Measurements from ENCODE around the gene STMND1.

STMND1 gene

DNA sequence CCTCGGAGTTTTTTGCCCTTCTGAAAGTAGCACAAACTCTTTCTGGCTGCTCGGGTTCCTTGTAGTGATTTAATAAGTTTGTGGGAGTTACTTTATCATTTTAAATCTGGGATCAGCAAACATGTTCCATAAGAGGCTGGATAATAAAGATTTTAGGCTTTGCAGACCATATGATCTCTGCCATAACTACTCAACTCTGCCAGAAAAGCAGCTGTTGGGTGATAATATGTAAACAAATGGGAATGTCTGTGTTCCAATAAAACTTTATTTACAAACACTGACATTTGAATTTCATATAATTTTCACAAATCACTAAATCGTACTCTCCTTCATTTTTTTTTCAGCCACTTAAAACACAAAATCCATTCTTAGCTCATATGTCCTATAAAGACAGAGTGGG lies 3.9 kb upstream of the STMND1 start:
- in situ Hi-C loops (cut with HindIII; ENCODE audit: low sequenced_read_pairs) = no loop called here

DNA sequence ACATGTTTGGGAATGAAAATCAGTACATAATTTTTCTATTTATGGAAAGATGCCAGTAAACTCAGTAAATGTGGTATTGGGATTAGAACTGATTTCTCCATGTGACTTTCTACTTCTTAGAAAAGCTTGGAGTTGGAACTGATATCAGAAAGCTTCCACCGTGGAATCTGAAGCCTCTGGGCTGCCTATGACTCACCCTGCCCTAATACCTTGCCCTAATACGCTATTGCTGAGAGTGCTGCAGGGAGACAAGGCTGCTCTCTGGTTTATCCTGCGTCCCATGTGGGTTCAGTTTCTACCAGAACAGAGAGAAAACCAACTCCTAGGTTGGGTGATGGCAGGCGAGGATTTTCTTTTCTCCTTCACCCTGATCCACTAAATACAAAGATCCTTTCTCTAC lies 3.3 kb upstream of the STMND1 start:
- in situ Hi-C loops (cut with HindIII; ENCODE audit: low sequenced_read_pairs) = no loop called here

DNA sequence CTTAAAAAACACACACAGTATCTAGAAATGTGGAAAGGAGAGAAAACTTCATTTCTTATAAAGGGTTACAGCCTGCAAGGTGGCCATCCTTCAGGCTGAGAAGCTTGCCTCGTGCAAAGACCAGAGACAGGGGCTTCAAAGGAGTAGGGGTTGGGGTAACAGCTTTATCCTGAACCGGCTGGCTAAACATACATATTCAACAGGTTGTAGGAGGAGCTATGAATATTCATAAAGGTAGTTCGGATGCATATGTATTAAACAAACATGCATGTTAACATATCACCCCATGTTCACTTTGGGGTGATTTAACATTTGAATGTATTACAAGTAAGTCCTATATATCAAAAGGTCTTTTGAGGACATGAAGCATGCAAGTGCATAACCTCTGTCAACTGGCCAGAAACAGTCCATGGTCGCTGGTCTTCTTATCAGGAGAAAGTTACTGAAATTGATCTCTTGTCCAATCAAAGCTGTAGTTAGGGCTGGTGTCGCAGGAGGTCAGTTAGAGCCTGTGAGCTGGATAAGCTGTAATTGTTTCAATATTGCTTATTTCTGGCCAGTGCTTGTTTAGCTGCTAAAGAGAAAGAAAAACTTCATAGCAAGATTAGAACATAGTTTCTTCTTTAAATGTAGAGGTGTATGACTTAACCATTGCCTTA lies 2.3 kb upstream of the STMND1 start:
- in situ Hi-C loops (cut with HindIII; ENCODE audit: low sequenced_read_pairs) = no loop called here

DNA sequence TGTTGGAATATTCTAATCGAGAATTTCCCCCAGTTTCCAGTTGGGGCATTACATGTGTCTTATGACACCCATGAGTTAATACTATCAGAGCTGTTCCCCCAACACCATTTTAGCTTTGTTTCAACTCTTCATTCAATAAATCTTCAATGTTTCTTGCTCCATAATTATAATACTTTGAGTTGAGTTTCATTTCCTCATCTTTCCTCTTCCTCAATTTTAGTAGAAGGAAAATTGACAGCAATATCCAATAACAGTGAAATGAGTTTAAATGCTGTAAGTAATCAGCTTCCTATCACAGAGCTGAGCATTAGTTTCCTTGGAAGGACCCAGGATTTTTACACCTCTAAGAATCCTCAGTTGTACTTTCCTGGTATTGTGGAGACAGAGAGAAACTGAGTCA lies 1.0 kb upstream of the STMND1 start:
- in situ Hi-C loops (cut with HindIII; ENCODE audit: low sequenced_read_pairs) = no loop called here

DNA sequence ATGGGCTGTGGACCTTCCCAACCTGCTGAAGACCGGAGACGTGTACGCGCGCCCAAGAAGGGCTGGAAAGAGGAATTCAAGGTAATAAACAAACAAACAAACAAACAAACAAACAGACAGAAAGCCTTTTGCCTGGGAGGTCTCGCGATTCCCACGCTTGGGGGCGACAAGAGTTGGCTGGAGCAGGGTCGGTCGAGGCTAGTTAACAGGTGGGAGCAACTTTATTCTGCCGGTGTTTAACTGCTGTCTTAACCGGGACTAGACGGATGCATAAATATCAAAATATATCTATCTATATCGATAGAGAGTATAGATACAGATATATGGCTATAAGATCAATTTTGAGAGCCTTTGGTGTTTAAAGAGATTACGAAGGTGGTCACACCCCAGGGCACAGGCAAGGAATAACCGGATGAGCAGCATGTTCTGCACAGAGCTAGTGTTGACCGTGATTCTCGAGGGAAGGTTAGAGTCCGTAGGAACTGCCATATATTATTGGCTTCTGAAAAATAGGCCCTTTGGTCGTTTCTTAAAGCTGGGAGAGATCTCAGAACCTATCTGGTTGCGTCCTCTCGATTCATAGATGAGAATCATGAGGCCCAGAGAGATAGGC lies 514 bp downstream of the STMND1 start:
- in situ Hi-C loops (cut with HindIII; ENCODE audit: low sequenced_read_pairs) = no loop called here

DNA sequence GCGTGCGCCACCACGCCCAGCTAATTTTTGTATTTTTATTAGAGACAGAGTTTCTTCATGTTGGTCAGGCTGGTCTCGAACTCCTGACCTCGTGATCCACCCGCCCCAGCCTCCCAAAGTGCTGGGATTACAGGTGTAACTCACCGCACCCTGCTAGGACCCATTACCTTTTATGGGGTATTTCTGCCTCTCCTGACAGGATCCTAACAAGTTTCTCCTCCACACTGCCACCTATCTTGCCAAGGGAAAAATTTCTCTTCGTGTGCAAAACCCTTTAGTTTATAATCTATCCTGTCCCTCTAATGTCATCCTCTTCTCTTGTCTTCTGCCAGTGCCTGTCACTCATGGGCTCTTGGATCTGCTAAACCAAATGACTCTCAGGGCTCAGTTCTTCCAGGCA lies 1.9 kb downstream of the STMND1 start:
- in situ Hi-C loops (cut with HindIII; ENCODE audit: low sequenced_read_pairs) = no loop called here

DNA sequence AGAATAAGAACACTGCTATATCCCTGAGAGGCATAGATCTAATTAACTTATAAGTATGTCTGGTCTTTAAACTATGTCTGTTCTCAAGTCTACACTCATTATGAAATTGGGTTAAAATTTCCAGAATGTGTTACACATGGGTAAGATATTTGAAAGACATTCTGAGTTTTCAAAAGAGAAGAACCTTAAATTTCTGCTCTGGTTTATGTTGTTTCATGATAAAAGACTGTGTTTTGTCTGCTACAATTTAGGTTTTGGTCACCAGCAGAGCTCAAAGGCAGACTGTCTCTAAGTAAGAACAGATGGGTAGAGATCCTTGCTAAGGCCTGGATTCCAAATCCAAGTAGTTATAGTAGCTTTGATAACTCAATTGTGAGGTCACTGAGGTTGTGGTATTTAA lies 6.0 kb downstream of the STMND1 start:
- in situ Hi-C loops (cut with HindIII; ENCODE audit: low sequenced_read_pairs) = no loop called here

DNA sequence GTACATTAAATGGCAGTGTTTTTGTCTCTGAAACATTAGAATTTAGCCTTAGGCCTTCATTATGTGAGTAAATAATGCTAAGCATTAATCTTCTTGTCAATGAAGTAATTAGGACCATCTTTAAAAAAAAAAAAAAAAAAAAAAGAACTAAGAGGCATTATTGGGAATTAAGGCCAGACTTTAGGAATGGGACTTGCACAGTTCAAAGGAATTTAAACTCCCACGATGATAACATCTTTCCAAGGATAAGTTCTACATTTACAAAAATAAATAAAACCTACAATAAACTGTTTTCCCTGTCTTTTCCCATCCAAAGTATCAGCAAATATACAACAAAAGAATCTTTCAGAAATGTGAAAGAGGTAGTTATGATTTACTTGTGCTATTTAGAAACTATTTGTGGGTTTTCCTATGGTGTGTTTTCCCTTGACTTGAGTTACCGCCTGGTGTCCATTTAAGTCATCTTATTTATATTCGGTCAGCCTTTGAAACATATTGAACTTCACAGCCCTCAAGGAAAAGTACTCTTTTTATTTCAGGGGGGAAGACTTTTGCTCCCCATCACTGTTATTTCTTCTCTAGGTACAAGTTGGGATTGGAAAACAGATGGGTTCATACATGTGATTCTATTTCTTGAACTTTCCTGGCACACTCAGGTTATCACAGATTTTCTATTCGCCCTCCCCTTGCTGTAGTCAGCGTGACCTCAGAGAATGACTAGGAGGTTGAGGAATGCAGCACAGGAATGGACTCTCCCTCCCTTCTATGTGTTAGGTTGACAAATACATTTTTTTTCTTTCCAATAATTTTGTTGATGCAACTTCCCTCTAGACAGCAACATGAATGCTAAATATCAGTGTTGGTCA lies 13.6 kb downstream of the STMND1 start:
- in situ Hi-C loops (cut with HindIII; ENCODE audit: low sequenced_read_pairs) = no loop called here

DNA sequence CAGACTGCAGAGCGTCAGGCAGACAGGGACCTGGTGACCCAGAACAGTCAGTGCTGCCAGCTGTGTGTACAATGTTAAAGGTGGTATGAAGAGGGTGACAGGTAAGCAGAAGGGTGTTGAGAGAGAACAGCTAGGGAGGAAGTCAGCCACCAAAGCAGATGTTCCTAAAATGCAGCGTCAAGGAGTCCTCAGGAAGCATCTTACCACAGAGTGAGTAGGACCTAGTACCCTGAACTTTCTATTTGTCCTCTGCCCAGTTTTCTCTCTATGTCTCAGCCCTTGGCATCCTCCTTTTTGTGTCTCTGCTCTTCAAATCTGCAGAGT lies 14.2 kb downstream of the STMND1 start:
- in situ Hi-C loops (cut with HindIII; ENCODE audit: low sequenced_read_pairs) = no loop called here

DNA sequence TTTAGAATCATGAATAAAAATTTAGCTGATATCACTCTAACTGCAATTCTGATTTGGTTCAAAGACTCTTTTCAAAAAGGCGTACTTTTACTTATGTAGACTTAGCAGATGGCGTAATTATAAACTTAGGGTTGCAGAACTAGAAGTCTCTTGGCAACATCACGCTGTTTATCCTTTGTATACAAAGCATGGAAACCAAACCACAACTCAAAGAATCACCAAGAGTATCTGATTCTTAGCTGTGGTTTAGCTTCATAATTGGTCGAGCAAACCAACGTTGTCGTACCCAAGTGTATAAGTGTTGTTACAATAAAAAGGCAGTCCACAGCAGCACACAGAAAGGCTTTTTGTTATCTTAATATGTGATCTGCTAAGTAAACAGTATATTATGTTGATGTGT lies 18.2 kb downstream of the STMND1 start:
- in situ Hi-C loops (cut with HindIII; ENCODE audit: low sequenced_read_pairs) = no loop called here

DNA sequence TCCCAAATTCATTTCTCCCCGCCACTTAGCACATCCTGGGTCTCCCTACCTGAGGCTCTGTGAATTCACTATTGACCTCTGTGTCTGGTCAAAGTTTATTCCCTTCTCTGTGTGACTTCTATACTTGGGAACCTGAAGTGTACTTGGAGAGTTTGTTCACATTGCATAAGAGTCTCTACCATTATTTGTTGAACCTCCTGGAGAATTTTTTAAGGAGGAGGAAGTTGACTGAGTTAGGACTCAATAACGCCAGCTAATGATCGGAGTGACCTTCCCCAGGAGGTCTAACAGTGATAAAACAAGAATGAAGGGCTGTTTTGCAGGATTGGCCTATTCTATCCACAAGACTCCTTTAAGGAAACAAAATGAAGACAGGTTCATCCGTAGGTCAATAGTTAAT lies 23.6 kb downstream of the STMND1 start:
- in situ Hi-C loops (cut with HindIII; ENCODE audit: low sequenced_read_pairs) = no loop called here

DNA sequence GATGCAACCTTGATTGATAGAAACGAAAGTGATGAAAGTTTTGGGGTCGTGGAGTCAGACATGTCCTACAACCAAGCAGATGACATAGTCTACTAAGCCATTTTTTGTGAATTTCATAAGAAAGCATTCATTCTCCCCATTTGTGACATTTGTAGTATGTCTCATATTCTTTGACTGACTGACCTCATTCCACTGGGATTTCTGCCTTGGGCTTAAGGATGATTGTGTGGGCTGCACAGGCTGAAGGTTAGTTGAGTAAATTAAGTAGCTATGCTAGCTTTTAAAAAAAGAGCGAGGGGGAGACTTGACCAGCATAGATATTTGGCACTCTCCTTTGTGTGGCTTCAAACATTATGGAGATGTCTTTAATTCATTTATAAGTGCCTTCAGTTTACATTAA lies 28.9 kb downstream of the STMND1 start:
- in situ Hi-C loops (cut with HindIII; ENCODE audit: low sequenced_read_pairs) = no loop called here

DNA sequence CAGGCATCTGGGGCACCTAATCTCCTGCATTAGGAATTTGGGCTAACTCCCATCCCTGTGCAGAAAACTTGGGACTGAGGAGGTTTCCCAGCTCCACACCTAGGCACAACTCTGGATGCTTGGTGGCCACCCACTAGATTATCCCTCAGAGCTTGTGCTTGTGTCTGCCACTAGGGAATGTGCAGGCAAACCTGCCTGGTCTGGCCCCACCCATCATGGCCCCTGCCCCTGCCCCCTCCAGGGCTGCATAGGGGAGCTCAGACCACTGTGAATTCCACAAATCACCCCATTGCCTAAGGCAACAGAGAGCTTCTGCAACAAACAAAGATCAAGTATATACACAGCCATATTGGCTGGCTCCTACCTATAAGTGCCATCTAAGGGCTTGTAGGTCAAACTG lies 31.1 kb downstream of the STMND1 start:
- in situ Hi-C loops (cut with HindIII; ENCODE audit: low sequenced_read_pairs) = no loop called here

DNA sequence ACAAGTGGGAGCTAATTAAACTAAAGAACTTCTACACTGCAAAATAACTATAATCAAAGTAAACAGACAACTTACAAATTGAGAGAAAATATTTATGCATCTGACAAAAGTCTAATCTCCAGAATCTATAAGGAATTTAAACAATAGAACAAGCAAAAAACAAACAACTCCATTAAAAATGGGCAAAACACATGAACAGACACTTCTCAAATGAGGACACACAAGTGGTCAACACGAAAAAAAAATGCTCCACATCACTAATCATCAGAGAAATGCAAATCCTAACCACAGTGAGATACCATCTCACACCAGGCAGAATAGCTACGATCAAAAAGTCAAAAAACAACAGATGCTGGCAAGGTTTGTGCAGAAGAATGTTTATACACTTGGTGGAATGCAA lies 36.2 kb downstream of the STMND1 start:
- in situ Hi-C loops (cut with HindIII; ENCODE audit: low sequenced_read_pairs) = no loop called here

DNA sequence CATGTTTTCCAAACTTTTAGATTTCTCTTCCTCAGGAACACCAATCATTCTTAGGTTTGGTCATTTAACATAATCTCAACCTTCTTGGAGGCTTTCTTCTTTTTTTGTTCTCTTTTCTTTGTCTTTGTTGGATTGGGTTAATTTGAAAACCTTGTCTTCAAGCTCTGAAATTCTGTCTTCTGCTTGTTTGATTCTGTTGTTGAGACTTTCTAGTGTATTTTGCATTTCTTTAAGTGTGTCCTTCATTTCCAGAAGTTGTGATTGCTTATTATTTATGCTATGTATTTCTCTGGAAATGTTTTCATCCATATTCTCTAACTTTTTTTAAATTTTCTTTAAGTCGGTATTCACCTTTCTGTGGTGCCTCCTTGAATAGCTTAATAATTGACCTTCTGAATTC lies 42.2 kb downstream of the STMND1 start:
- in situ Hi-C loops (cut with HindIII; ENCODE audit: low sequenced_read_pairs) = no loop called here

DNA sequence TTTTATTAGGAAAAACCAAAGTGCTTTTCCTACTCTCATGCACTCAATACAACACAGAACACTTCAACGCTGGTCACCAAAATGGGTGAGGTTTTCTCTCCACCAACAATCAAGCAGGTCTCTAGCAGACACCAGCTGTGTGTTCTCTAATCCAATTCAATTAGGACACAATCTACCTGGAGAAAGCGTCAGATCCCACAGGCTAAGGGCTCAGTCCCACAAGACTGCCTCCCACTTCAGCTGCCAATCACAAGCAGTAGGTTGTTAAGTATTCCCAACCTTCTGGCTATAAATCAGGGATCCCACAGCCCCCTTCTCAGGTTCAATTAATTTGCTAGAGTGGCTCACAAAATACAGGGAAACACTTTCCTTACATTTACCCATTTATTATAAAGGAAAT lies 47.7 kb downstream of the STMND1 start:
- in situ Hi-C loops (cut with HindIII; ENCODE audit: low sequenced_read_pairs) = no loop called here

DNA sequence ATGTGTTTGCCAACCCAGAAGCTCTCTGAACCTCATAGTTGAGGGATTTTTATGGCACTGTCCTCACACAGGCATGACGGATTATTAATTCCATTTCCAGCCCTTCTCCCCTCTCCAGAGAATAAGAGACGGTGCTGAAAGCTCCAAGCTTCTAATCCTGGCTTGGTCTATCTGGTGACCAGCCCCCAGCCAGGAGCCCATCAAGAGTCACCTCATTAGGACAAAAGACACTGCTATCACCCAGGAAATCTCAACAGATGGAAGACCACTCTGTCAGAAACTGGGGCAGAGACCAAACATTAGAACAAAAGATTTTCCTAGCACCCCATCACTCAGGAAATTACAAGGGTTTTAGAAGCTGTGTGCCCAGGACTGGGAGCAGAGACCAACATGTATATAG lies 48.2 kb downstream of the STMND1 start:
- in situ Hi-C loops (cut with HindIII; ENCODE audit: low sequenced_read_pairs) = loop anchor here (25.0 kb wide), 2 partner anchors 437 to 662 kb away; no protein-coding TSS in a partner anchor

DNA sequence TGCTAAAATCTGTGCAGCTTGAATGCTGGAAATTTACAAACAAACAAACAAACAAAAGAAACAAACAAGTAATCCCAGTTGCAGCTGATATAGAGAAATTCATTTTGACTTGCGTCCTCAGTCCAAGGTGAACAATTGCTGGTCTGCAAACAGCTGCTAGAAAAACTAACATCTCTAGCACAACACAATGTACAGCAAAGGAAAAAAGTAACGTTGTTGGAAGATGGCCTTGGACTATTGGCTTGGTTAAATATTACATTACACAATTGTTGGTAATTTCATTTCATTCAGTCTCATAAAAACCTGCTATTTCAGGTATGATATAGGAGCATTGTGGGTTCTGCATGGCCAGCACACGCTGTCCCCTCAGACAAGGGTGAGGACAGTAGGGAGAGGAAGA lies 50.0 kb downstream of the STMND1 start:
- in situ Hi-C loops (cut with HindIII; ENCODE audit: low sequenced_read_pairs) = loop anchor here (25.0 kb wide), 2 partner anchors 435 to 660 kb away; no protein-coding TSS in a partner anchor

DNA sequence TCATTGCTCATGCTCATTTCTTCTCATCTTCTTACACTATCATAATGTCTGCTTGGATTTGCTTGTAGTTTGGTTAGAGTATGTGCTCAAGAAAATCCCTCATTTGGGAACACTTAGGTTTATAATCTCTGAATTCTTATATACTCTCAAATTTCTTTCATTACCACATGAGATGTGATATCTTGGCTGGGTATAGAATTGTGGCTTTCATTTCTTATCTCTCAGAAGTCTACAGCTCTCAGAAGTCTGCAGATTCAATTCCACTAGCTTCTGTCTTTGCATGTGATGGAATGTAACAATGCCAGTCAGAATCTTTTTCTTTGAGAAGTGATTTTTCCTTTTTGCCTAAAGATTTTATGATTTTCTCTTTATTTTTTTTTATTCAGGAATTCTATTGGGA lies 50.9 kb downstream of the STMND1 start:
- in situ Hi-C loops (cut with HindIII; ENCODE audit: low sequenced_read_pairs) = loop anchor here (25.0 kb wide), 2 partner anchors 435 to 660 kb away; no protein-coding TSS in a partner anchor

DNA sequence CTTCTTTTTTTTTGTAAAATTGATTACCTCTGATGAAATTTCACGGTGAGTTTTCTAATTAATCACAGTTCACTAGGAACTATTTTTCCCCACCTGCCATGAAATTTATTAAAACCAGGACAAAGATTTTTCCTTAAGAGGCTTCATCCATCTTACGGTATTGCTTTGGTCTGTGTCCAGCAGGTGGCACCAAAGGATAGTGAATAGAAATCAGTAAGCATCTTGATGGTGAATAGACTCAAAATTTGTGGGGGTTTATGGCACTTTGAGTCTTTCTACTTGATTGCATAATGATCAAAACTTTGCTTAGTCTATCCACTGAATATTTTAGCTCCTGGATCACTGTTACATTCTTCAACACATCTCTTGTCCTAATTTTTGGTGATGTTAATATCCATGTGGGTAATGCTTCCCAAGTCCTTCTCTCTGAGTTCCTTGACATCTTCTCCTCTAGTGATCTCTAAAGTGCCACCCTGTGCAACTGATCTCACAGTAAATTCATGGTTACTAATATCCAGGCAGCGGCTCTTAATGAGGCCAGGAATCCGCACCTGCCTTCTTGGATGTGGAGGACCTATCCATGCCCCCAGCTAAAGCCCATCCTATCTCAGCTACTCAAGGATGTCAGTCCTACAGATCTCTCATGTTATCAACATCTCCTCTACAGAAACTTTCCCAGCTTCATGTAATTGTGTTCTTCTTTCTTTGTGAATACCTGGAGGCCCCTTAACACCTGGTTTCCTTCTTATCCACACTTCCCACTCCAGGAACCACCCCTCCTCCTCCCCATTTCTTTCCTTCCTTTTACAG lies 54.5 kb downstream of the STMND1 start:
- in situ Hi-C loops (cut with HindIII; ENCODE audit: low sequenced_read_pairs) = loop anchor here (25.0 kb wide), 2 partner anchors 431 to 656 kb away; no protein-coding TSS in a partner anchor

DNA sequence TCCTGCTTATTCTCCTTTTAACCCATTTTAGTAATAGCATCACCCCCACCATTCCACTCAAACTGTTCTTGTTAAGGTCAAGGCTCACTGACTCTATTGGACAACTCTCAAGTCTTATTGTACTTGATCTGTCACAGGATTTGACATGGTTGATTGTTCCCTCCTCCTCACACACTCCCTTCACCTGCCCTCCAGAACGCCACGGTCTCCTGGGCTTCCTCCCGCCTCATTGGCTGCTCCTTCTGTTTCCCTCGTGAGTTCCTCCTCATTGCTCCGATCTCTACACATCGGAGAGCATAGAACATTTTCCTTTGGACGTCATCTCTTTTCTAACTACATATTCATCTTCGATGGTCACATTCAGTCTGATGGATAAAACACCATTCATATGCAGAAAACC lies 55.1 kb downstream of the STMND1 start:
- in situ Hi-C loops (cut with HindIII; ENCODE audit: low sequenced_read_pairs) = loop anchor here (25.0 kb wide), 2 partner anchors 430 to 655 kb away; no protein-coding TSS in a partner anchor

Measured in DLD1 (cell line).